Fibroblast of upper back skin (primary cell): ENCODE results near the gene KMT5C.
A peak's percentile ranks its signal among the peaks of the same experiment; 100 is the strongest.
"Not testable (repeated sequence)": the region's sequence is repeated elsewhere in the genome, so short reads cannot be mapped to it uniquely, and the experiment has no call there.

Source experiments
- DNase-seq: peaks from one replicate; pipeline ENCODE4 v3.0.0-alpha.2; 2013

Gene KMT5C

GRCh38 chr19:55319785-55320184 is 19.9 kb upstream of the KMT5C start:
- peak; percentile 41 for DNase-seq

DNA sequence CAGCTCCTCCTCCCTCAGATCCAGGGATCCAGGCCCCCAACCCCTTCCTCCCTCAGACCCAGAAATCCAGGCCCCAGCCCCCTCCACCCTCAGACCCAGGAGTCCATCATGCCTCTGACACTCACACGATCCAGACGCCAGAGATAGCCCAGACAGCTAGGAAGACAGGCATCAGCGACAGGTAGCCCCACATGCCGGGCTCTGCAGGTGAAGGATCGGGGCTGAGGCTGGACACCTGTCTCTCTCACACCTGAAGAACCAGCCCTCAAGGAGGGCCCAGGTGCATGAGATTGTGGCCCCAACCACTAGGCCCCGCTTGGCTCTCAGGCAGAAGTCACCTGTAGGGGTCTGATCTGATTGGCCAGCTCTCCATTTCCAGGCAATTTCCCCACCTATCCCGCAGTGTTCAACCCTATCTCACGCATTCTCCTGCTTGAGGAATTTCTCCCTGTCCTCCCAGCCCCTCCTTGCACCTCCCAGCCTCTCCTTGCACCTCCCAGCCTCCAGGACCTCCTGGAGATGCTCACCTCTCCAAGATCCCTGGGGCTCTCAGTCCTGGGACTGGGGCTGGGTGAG is 18.7 kb upstream of the KMT5C start:
- no peak for DNase-seq

DNA sequence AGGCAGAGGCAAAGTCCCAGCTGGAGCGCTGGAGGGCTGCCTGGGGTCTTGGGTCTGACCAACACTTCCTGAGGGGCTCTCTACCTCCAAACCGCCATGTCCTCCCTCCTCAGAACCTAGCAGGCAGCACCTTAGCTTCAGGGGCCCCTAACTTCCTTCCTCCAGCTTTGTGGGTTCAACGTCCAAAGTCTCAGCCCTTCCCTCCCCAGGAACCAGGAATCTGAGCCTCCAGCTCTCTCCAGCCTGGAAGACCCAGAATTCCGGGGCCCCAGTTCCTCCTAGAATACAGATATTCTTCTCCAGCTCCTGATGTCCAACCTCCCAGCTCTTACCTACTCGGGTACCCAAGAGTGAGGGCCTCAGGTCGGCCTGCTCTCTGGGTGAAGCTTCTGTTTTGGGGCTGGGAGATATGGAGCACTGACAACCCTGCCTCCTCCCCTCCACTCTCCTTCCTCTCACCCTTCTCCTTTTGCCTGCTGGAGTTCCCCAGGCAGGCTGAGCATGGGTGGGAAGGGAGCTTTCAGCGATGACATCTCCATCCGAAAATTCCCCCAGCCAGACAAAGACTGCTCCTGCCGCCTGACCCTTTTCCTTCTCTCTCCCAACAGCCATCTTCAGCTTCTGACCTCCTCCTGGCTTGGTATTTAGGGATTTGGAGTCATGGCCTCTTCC is 18.1 kb upstream of the KMT5C start:
- DNase-seq, result no peak

GRCh38 chr19:55322204-55322885 is 17.3 kb upstream of the KMT5C start:
- no peak for DNase-seq

DNA sequence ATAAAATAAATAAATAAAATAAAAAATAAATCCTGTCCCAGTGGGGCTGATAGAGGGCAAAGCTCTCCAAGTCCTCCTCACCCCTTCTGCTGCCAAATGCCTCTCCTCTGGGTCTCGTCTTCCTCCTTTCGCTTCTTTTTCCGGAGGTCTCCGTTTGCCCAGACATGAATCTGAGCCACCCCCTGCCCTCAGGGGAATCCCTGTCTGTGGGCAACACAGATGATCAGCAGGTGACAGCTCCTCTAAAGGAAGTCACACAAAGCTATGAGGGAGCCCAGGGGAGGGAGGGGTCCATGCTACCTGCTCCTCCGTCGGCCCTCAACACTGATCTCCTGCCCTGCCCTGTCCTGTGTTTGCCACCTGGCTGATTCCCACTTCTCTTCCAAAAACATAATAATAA is 15.0 kb upstream of the KMT5C start:
- DNase-seq, result no peak

DNA sequence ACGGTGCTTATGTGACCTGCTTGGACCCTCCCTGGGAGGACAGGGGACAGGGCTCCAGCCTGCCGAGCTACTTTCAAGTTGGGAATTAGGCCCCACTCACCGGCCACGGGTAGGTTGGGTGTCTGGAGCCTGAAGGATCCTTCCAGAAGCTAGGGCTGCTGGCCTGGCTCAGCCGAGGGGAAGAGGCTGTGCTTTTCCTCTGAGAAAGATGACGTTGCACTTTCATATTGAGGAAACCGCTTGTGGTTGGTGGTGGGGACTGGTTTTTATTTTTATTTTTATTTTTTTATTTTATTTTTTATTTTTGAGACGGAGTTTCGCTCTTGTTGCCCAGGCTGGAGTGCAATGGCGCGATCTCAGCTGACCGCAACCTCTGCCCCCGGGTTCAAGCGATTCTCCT is 14.5 kb upstream of the KMT5C start, which contains the start of gene TMEM150B:
TSS of gene TMEM150B (minus strand) at position 170 of the 400 bp plus-strand sequence. CDS start 4,305 bp downstream, outside the sequence.
- DNase-seq, result no peak

- not testable (repeated sequence) for DNase-seq
Observed at GRCh38 chr19:55328774-55329318, 10.8 kb upstream of the KMT5C start.

- DNase-seq, result peak; percentile 54
Observed at GRCh38 chr19:55329791-55330190, 9.9 kb upstream of the KMT5C start.

DNA sequence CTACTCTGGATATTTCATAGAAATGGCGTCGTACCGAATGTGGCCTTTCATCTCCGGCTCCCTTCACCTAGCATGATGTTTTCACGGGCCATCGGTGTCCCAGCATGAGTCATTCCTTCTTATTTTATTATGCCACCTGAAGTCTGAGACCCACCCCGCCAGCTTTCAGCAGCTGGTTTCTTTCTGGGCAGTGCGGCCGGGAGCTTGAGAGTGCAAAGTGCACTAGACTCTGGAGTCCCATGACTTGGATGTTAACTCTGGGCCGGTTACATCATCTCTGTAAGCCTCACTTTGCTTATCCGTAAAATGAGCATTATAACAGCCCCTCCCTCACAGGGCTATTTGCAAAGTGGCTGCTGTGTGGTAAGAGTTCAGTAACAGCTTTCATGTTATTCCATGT is 5.8 kb upstream of the KMT5C start:
- DNase-seq, result no peak

DNA sequence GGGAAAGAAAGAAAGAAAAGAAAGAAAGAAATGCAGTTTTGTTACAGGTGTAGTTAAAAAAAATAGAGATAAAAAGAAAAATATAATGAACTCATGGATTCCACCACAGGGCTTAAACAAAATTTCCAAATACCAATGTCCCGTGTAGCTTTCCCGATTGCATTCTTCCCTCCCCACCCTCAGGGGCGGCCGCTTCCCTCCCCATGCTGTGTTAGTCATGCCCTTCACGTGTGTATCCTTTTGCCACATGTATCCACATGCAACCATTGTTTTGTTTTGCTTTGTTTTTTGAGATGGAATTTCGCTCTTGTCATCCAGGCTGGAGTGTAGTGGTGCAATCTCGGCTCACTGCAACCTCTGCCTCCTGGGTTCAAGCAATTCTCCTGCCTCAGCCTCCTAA is 3.6 kb upstream of the KMT5C start:
- DNase-seq, result peak; percentile 28

DNA sequence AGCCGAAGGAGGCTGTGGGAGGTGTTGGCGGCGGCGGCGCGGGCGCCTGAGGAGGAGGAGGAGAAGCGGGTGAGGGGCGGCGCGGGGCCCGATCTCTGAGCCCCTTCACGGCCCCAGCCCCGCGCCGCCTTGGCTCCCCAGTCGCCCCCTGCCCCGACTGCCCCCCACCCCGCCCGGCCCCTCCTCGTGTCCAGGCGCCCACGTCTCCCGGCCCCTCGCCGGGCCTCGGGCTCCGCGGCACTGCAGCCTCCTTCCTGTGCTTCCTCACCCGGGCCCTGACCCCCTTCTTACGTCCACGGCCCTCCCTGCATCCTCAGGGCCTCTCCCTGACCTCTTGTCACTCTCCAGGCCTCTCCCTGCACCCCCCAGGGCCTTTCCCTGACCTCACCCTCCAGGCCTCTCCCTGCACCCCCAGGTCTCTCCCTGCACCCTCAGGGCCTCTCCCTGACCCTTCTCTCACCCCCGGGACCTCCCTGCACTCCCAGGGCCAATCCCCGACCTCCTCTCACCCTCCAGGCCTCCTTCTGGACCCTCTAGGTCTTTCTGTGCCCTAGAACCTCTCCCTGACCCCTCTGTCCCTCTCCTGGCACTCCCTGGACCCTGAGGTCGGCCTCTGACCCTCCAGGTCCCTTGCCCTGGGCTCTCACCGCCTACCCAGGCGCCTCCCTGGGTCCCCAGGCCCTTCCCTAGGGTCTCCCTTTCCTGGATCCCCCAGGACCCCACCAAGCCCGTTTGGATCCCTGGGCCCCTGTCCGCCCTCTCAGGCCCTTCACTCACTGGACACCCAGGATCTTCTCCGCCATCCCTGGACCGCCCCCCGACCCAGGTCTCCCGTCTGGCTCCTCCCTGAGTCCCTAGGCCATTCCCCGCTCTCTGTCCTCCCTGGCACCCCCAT is 460 bp downstream of the KMT5C start:
- DNase-seq, result no peak

DNA sequence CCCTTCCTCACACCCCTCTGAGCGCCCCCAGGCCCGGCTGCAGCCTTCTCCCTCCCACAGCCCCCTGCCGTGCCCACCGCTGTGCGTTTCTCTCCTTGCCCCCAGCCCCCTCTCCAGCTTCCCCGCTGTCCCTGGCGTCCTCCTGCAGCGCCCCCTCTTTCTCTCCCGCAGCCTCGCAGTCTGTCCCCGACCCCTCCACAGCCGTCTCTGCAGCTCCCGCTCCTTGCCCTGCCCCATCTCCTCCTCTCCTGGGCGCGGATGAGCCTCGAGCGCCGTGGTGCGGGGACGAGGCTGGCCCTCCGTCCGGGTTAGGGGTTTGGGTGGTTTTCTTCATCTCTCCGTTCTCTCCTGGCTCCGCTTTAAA is 1.1 kb downstream of the KMT5C start:
- no peak for DNase-seq

- peak; percentile 48 for DNase-seq
Observed at GRCh38 chr19:55341171-55341588, 1.5 kb downstream of the KMT5C start.

DNA sequence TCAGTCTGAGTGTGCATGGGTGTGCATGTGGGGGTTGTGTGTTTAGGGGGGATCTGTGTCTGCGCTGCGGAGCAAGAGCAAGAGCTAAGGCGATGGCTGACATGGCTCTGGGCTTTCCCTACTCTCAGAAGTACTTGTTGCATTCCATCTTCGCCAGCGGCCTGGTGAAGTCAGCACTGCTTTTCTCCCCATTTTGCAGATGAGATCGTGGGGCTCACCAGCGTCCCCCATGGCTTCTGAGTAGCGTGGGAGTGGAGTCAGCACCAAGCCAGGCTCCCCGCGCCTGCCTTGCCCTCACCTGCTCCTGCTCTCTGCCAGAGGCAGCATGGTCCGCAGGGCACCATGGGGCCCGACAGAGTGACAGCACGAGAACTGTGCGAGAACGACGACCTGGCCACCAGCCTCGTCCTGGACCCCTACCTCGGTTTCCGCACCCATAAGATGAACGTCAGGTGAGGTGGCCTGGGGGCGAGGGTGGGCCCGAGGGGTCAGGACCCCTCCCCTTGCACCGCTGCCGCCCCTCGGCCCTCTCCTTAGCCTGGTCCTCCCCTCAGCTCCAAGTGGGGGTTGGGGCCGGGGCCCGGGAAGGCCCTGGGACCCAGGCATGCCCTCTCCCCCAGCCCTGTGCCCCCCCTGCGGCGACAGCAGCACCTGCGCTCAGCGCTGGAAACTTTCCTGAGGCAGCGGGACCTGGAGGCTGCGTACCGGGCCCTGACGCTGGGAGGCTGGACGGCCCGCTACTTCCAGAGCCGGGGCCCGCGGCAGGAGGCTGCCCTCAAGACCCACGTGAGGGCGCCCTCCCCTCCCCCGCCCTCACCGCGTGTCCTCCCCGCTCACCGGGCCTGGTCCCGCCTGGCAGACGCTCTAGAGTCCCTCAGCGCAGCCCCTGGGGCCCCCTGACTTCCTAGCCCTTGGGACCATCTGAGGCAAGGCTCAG is 2.2 kb downstream of the KMT5C start:
- DNase-seq, result no peak

DNA sequence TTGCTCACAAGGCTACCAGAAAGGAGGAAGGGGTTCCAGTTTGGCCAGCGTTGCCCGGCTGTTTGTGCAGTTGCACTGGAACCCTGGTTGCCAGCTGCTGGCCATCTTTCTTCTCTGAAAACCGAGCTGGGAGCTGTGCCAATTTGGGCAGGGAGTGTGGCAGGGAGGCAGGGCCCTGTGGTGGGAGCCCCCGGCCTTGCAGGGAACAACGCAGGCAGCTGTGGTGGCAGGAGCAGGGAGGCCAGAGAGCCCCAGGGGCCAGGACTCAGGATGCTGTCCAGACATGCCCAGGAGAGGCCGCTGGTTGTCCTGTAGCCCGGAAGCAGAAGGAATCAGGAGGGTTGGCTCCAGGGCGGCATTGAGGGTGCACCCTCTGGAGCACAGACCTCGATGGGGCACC is 4.8 kb downstream of the KMT5C start:
- DNase-seq, result peak; percentile 15

DNA sequence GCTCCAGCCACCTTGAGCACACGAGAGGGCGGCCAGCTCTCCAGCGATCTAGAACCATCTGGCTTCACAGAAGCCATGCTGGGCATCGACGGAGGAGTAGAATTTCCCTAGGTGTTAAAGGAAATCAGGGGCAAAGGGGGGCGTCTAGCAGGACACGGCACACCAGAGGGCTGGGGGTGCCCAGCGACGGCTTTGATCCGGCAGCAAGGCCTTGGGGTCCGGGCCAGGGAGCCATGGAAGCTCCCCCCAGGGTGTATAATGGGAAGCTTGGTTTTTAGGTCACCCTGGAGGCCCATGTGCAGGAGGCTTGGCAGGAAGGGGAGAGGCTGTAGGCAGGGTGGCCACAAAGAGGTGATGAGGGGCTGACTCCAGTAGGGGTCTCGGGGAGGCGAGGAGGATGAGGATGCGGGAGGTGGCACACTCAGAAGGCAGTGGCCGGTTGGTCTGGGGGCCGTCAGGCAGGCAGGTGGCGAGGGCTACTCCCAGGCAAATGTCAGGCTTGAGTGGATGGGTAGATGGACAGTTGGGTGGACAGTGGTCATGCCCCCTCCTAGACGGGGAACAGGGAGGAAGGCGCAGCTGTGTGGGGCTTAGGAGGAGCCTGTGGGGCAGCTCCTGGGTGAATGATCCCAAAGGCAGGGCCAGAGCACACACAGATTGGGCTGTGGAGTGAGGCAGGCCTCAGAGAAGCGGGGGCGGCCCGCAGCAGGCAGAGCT is 5.6 kb downstream of the KMT5C start:
- DNase-seq, result no peak

DNA sequence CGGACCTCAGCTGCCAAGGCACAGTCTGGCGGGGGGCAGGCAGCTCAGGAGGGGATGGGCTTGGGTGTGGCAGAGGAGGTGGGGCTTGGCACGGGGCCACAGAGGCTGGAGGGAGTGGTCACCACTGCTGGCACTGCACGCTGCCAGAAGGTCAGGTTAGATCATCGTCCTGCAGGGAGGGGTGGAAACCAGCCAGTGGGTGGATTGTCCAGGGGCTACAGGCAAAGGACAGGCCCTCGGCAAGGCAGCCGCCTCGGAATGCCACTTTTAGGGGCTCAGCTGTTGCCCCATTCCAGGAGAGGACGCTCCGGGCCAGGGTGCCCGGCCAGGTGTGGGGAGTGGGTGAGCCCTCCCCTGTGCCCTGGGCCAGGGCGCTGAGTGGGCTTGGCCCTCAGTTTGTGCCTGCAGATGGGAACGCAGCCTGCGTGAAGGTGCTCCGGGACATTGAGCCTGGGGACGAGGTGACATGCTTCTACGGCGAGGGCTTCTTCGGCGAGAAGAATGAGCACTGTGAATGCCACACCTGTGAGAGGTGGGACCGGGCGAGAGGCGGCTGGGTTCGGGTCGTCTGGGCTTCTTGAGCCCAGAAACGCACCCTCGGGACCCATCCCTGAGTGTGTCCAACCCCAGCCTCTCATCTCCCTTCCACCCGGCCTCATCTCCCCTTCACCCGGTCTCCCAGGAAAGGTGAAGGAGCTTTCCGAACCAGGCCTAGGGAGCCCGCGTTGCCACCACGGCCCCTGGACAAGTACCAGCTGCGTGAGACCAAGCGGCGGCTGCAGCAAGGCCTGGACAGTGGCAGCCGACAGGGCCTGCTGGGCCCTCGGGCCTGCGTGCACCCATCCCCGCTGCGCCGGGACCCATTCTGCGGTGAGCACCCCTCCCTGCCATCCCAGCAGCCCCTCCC is 6.4 kb downstream of the KMT5C start:
- no peak for DNase-seq

- no peak for DNase-seq
Observed at GRCh38 chr19:55346725-55347441, 7.2 kb downstream of the KMT5C start.

DNA sequence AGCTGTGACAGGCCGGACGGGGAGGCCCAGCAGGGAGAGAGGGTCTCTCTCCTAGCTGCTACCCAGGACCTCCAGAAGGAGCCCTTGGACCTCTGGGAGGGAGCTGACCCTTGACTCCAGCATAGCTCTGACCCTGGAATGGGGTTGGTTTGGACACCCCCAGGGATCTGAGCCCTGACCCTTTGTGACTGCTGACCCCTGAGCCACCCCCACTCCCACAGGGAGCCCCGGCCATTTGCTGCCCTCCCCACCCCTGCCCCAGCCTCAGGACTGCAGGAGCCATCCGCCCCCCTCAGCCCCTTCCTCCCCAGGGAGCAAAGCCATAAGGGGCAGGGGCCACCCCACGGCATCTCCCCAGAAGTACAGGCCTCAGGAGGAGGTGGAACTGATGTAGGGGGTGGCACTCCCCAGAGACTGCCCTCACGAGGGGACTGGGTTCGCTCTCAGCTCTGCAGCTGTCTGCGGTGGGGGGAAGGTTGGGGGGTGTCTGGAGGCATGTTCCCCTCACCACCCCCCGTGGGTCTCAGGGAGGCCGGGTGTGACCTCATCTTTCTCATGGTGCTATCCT is 7.8 kb downstream of the KMT5C start:
- DNase-seq, result no peak
